Lower lobe of right lung (tissue), 2 donors: ENCODE measurements around the gene PATZ1. TPM values are rescaled to one million over a fixed set of nuclear protein-coding genes. Genes with fewer than 3 reads are reported as not detected.
"Not testable (repeated sequence)": the region's sequence is repeated elsewhere in the genome, so short reads cannot be mapped to it uniquely, and the experiment has no call there.

ENCODE experiments used
- ATAC-seq, 2 donors: fragments of 200-7000 bp; cut with Tn5 transposase; one replicate each; pipeline ENCODE4 v1.9.1; 2020 to 2022; ENCODE audit warnings: mild to moderate bottlenecking in 2 of 2, moderate library complexity in 2 of 2
- DNase-seq: peaks from one replicate; pipeline ENCODE4 v3.0.0-alpha.2; 2020
- H3K27ac ChIP-seq: fragments of 200-600 bp; one replicate; pipeline ENCODE4 v1.8.0; 2022
- H3K27me3 ChIP-seq: fragments of 200-600 bp; one replicate; pipeline ENCODE4 v1.8.0; 2022; ENCODE audit warnings: low read depth
- H3K36me3 ChIP-seq: fragments of 200-600 bp; one replicate; pipeline ENCODE4 v1.8.0; 2022; ENCODE audit warnings: mild to moderate bottlenecking
- H3K4me1 ChIP-seq: fragments of 200-600 bp; one replicate; pipeline ENCODE4 v1.8.0; 2022
- H3K4me3 ChIP-seq: fragments of 200-600 bp; one replicate; pipeline ENCODE4 v1.8.0; 2022; ENCODE audit warnings: mild to moderate bottlenecking
- H3K9me3 ChIP-seq: fragments of 200-600 bp; one replicate; pipeline ENCODE4 v1.8.0; 2022
- CTCF ChIP-seq: fragments of 200-600 bp; IDR thresholded peaks from one replicate; pipeline ENCODE4 v1.8.0; 2022; ENCODE audit warnings: antibody characterized with exemption, mild to moderate bottlenecking
- intact Hi-C: fragments of 100-400 bp; cut with DNase I; formaldehyde crosslinking; loops from one replicate; pipeline ENCODE4 v1.11.0; 2022
- total RNA-seq: library from RNA; stranded (reverse); fragmentation: NEBNext Ultra II Directional; extraction: Animal tissue kit (Norgen Biotek cat#: 25700); gene quantifications from one replicate; pipeline ENCODE4 v1.2.1, GENCODE V29; 2021
- donor health status: DM: no; HTN: yes; CAD: no; lungs with severe emphysema.

PATZ1 gene
- total RNA-seq, 1 donor from 2014 or later, result 25.8 TPM

- DNase-seq, result no peak
- Histone ChIP-seq H3K4me1 (peaks cover 5% of the 10 kb centered on the region), H3K36me3 (no peaks in the 10 kb centered on the region), H3K4me3 (no peak overlapping the region), H3K9me3 (no peaks in the 10 kb centered on the region), H3K27me3 (peaks cover 1% of the 10 kb centered on the region), H3K27ac (no peak overlapping the region)
- no peak for ATAC-seq
- intact Hi-C loops, result no loop called here
- TF ChIP-seq CTCF, result no peak
Observed at GRCh38 chr22:31350410-31350863, 4.3 kb upstream of the PATZ1 start.

GRCh38 chr22:31349960-31350359 is 3.8 kb upstream of the PATZ1 start:
- H3K4me3 ChIP-seq, result no peak overlapping the region
- no peak for TF ChIP-seq CTCF
- intact Hi-C loops, result no loop called here
- peaks cover 9% of the 10 kb centered on the region for H3K4me1 ChIP-seq
- ATAC-seq, result no peak
- H3K27me3 ChIP-seq, result no peaks in the 10 kb centered on the region
- no peaks in the 10 kb centered on the region for H3K36me3 ChIP-seq
- no peak overlapping the region for H3K27ac ChIP-seq
- no peak for DNase-seq
- no peaks in the 10 kb centered on the region for H3K9me3 ChIP-seq

GRCh38 chr22:31348766-31349165 is 2.6 kb upstream of the PATZ1 start:
- TF ChIP-seq CTCF, result no peak
- Histone ChIP-seq H3K27ac (no peak overlapping the region), H3K36me3 (peaks cover 8% of the 10 kb centered on the region), H3K9me3 (no peaks in the 10 kb centered on the region), H3K4me3 (no peak overlapping the region), H3K4me1 (peaks cover 21% of the 10 kb centered on the region), H3K27me3 (no peaks in the 10 kb centered on the region)
- DNase-seq, result no peak
- intact Hi-C loops, result no loop called here
- no peak for ATAC-seq

- H3K27me3 ChIP-seq, result not testable (repeated sequence)
Observed at GRCh38 chr22:31348009-31348337, 1.8 kb upstream of the PATZ1 start.

GRCh38 chr22:31347251-31348008 is 1.3 kb upstream of the PATZ1 start:
- Histone ChIP-seq H3K4me3 (peak overlapping the region; percentile 80), H3K9me3 (no peaks in the 10 kb centered on the region), H3K36me3 (peaks cover 8% of the 10 kb centered on the region), H3K27me3 (no peaks in the 10 kb centered on the region), H3K27ac (peak overlapping the region; percentile 92), H3K4me1 (peaks cover 35% of the 10 kb centered on the region)
- intact Hi-C loops, result no loop called here
- ATAC-seq (peak; percentile 43 to 51), DNase-seq (peak; percentile 75)
- TF ChIP-seq CTCF, result no peak

More at GRCh38 chr22:31348009-31348337, 1.8 kb upstream of the PATZ1 start:
- H3K4me1 ChIP-seq, result peaks cover 29% of the 10 kb centered on the region
- intact Hi-C loops, ATAC-seq, DNase-seq, H3K9me3 ChIP-seq, H3K36me3 ChIP-seq: not testable (repeated sequence)
- peak overlapping the region; percentile 80 for H3K4me3 ChIP-seq
- H3K27ac ChIP-seq, result peak overlapping the region; percentile 92

GRCh38 chr22:31346733-31347250 is 646 bp upstream of the PATZ1 start:
- H3K4me3 ChIP-seq, result peak overlapping the region; percentile 80
- peak overlapping the region; percentile 92 for H3K27ac ChIP-seq
- H3K9me3 ChIP-seq, result no peaks in the 10 kb centered on the region
- H3K36me3 ChIP-seq, result peaks cover 15% of the 10 kb centered on the region
- TF ChIP-seq CTCF, result no peak
- DNase-seq (peak; percentile 67), ATAC-seq (peak; percentile 3 to 40)
- no peaks in the 10 kb centered on the region for H3K27me3 ChIP-seq
- intact Hi-C loops, result no loop called here
- H3K4me1 ChIP-seq, result peaks cover 41% of the 10 kb centered on the region
